ENCODE data around the gene JPT2.

The JPT2 gene

GRCh38 chr16:1741553-1742165 lies 63.6 kb downstream of the JPT2 start:
- H3K36me3 ChIP-seq (ENCODE audit: control insufficient read depth in 5 of 5, insufficient read depth in 5 of 5, low read length in 5 of 5), result peaks cover 0 to 62% (median 54%) of the 10 kb centered on the region in 5 donors
- H3K4me3 ChIP-seq (ENCODE audit: low read depth in 1 of 5, low read length in 5 of 5), result no peak overlapping the region
- H3K4me1 ChIP-seq (ENCODE audit: control insufficient read depth in 5 of 5, insufficient read depth in 5 of 5, low read length in 5 of 5), result peaks cover 0 to 37% (median 0%) of the 10 kb centered on the region in 5 donors
- H3K9me3 ChIP-seq (ENCODE audit: control insufficient read depth in 5 of 5, low read length in 5 of 5), result peaks cover 0 to 6% (median 0%) of the 10 kb centered on the region in 5 donors
- H3K27ac ChIP-seq (ENCODE audit: low read depth, low read length), result no peak overlapping the region
- no peak overlapping the region for H3K9ac ChIP-seq (ENCODE audit: low read length in 5 of 5)
- peaks cover 0 to 23% (median 0%) of the 10 kb centered on the region in 5 donors for H3K27me3 ChIP-seq (ENCODE audit: control insufficient read depth in 5 of 5, insufficient read depth in 4 of 5, low read length in 5 of 5)

- peaks cover 0 to 82% (median 68%) of the 10 kb centered on the region in 5 donors for H3K36me3 ChIP-seq (ENCODE audit: control insufficient read depth in 5 of 5, insufficient read depth in 5 of 5, low read length in 5 of 5)
- H3K4me3 ChIP-seq (ENCODE audit: low read depth in 1 of 5, low read length in 5 of 5), result no peak overlapping the region
- H3K27me3 ChIP-seq (ENCODE audit: control insufficient read depth in 5 of 5, insufficient read depth in 4 of 5, low read length in 5 of 5), result peaks cover 0 to 10% (median 0%) of the 10 kb centered on the region in 5 donors
- H3K9me3 ChIP-seq (ENCODE audit: control insufficient read depth in 5 of 5, low read length in 5 of 5), result no peaks in the 10 kb centered on the region
- no peak overlapping the region for H3K9ac ChIP-seq (ENCODE audit: low read length in 5 of 5)
- no peak overlapping the region for H3K27ac ChIP-seq (ENCODE audit: low read depth, low read length)
- peaks cover 0 to 17% (median 0%) of the 10 kb centered on the region in 5 donors for H3K4me1 ChIP-seq (ENCODE audit: control insufficient read depth in 5 of 5, insufficient read depth in 5 of 5, low read length in 5 of 5)
Observed at GRCh38 chr16:1743376-1744337, 65.6 kb downstream of the JPT2 start.

GRCh38 chr16:1744338-1744840 lies 66.3 kb downstream of the JPT2 start:
- H3K27ac ChIP-seq (ENCODE audit: low read depth, low read length), result no peak overlapping the region
- no peak overlapping the region for H3K4me3 ChIP-seq (ENCODE audit: low read depth in 1 of 5, low read length in 5 of 5)
- H3K36me3 ChIP-seq (ENCODE audit: control insufficient read depth in 5 of 5, insufficient read depth in 5 of 5, low read length in 5 of 5), result peaks cover 0 to 89% (median 74%) of the 10 kb centered on the region in 5 donors
- H3K9me3 ChIP-seq (ENCODE audit: control insufficient read depth in 5 of 5, low read length in 5 of 5), result no peaks in the 10 kb centered on the region
- no peak overlapping the region for H3K9ac ChIP-seq (ENCODE audit: low read length in 5 of 5)
- peaks cover 0 to 9% (median 0%) of the 10 kb centered on the region in 5 donors for H3K4me1 ChIP-seq (ENCODE audit: control insufficient read depth in 5 of 5, insufficient read depth in 5 of 5, low read length in 5 of 5)
- H3K27me3 ChIP-seq (ENCODE audit: control insufficient read depth in 5 of 5, insufficient read depth in 4 of 5, low read length in 5 of 5), result peaks cover 0 to 6% (median 0%) of the 10 kb centered on the region in 5 donors

- H3K9ac ChIP-seq (ENCODE audit: low read length in 5 of 5), result no peak overlapping the region
- no peak overlapping the region for H3K4me3 ChIP-seq (ENCODE audit: low read depth in 1 of 5, low read length in 5 of 5)
- no peaks in the 10 kb centered on the region for H3K9me3 ChIP-seq (ENCODE audit: control insufficient read depth in 5 of 5, low read length in 5 of 5)
- H3K27ac ChIP-seq (ENCODE audit: low read depth, low read length), result no peak overlapping the region
- H3K36me3 ChIP-seq (ENCODE audit: control insufficient read depth in 5 of 5, insufficient read depth in 5 of 5, low read length in 5 of 5), result peaks cover 0 to 90% (median 75%) of the 10 kb centered on the region in 5 donors
- H3K4me1 ChIP-seq (ENCODE audit: control insufficient read depth in 5 of 5, insufficient read depth in 5 of 5, low read length in 5 of 5), result no peaks in the 10 kb centered on the region
- H3K27me3 ChIP-seq (ENCODE audit: control insufficient read depth in 5 of 5, insufficient read depth in 4 of 5, low read length in 5 of 5), result no peaks in the 10 kb centered on the region
Observed at GRCh38 chr16:1745181-1745899, 67.3 kb downstream of the JPT2 start.

- no peaks in the 10 kb centered on the region for H3K27me3 ChIP-seq (ENCODE audit: control insufficient read depth in 5 of 5, insufficient read depth in 4 of 5, low read length in 5 of 5)
- H3K36me3 ChIP-seq (ENCODE audit: control insufficient read depth in 5 of 5, insufficient read depth in 5 of 5, low read length in 5 of 5), result peaks cover 0 to 89% (median 76%) of the 10 kb centered on the region in 5 donors
- H3K9me3 ChIP-seq (ENCODE audit: control insufficient read depth in 5 of 5, low read length in 5 of 5), result no peaks in the 10 kb centered on the region
- no peak overlapping the region for H3K9ac ChIP-seq (ENCODE audit: low read length in 5 of 5)
- H3K4me3 ChIP-seq (ENCODE audit: low read depth in 1 of 5, low read length in 5 of 5), result no peak overlapping the region
- H3K4me1 ChIP-seq (ENCODE audit: control insufficient read depth in 5 of 5, insufficient read depth in 5 of 5, low read length in 5 of 5), result no peaks in the 10 kb centered on the region
- H3K27ac ChIP-seq (ENCODE audit: low read depth, low read length), result no peak overlapping the region
Observed at GRCh38 chr16:1745900-1746692, 68.0 kb downstream of the JPT2 start.

- Histone ChIP-seq H3K9me3 (ENCODE audit: control insufficient read depth in 5 of 5, low read length in 5 of 5) (no peaks in the 10 kb centered on the region), H3K27me3 (ENCODE audit: control insufficient read depth in 5 of 5, insufficient read depth in 4 of 5, low read length in 5 of 5) (no peaks in the 10 kb centered on the region), H3K9ac (ENCODE audit: low read length in 5 of 5) (no peak overlapping the region), H3K4me3 (ENCODE audit: low read depth in 1 of 5, low read length in 5 of 5) (no peak overlapping the region), H3K4me1 (ENCODE audit: control insufficient read depth in 5 of 5, insufficient read depth in 5 of 5, low read length in 5 of 5) (no peaks in the 10 kb centered on the region), H3K36me3 (ENCODE audit: control insufficient read depth in 5 of 5, insufficient read depth in 5 of 5, low read length in 5 of 5) (peaks cover 0 to 88% (median 77%) of the 10 kb centered on the region in 5 donors), H3K27ac (ENCODE audit: low read depth, low read length) (no peak overlapping the region)
Observed at GRCh38 chr16:1746693-1747195, 68.7 kb downstream of the JPT2 start.

- Histone ChIP-seq H3K4me1 (ENCODE audit: control insufficient read depth in 5 of 5, insufficient read depth in 5 of 5, low read length in 5 of 5) (no peaks in the 10 kb centered on the region), H3K4me3 (ENCODE audit: low read depth in 1 of 5, low read length in 5 of 5) (no peak overlapping the region), H3K27me3 (ENCODE audit: control insufficient read depth in 5 of 5, insufficient read depth in 4 of 5, low read length in 5 of 5) (no peaks in the 10 kb centered on the region), H3K27ac (ENCODE audit: low read depth, low read length) (no peak overlapping the region), H3K36me3 (ENCODE audit: control insufficient read depth in 5 of 5, insufficient read depth in 5 of 5, low read length in 5 of 5) (peaks cover 0 to 92% (median 86%) of the 10 kb centered on the region in 5 donors), H3K9ac (ENCODE audit: low read length in 5 of 5) (no peak overlapping the region), H3K9me3 (ENCODE audit: control insufficient read depth in 5 of 5, low read length in 5 of 5) (no peaks in the 10 kb centered on the region)
Observed at GRCh38 chr16:1747934-1748333, 69.9 kb downstream of the JPT2 start.

GRCh38 chr16:1749152-1750117 lies 71.4 kb downstream of the JPT2 start:
- Histone ChIP-seq H3K27me3 (ENCODE audit: control insufficient read depth in 5 of 5, insufficient read depth in 4 of 5, low read length in 5 of 5) (no peaks in the 10 kb centered on the region), H3K9ac (ENCODE audit: low read length in 5 of 5) (no peak overlapping the region), H3K27ac (ENCODE audit: low read depth, low read length) (no peak overlapping the region), H3K4me1 (ENCODE audit: control insufficient read depth in 5 of 5, insufficient read depth in 5 of 5, low read length in 5 of 5) (no peaks in the 10 kb centered on the region), H3K36me3 (ENCODE audit: control insufficient read depth in 5 of 5, insufficient read depth in 5 of 5, low read length in 5 of 5) (peaks cover 0 to 85% (median 76%) of the 10 kb centered on the region in 5 donors), H3K9me3 (ENCODE audit: control insufficient read depth in 5 of 5, low read length in 5 of 5) (no peaks in the 10 kb centered on the region), H3K4me3 (ENCODE audit: low read depth in 1 of 5, low read length in 5 of 5) (no peak overlapping the region)
